Stimulated activated CD4-positive, alpha-beta T cell treated with anti-CD3 and anti-CD28 coated beads, TNF-alpha, amount 100 ng/mL, for 1 hour (primary cell): Measurements from ENCODE around the gene CNTNAP2.
"Not testable (repeated sequence)": the region's sequence is repeated elsewhere in the genome, so short reads cannot be mapped to it uniquely, and the experiment has no call there.

ENCODE experiments used
- DNase-seq, 3 donors: peaks; one replicate each; pipeline ENCODE4 v3.0.0-alpha.2; 2020; ENCODE audit warnings: low read depth in 3 of 3, low spot score in 1 of 3

The CNTNAP2 gene

DNA sequence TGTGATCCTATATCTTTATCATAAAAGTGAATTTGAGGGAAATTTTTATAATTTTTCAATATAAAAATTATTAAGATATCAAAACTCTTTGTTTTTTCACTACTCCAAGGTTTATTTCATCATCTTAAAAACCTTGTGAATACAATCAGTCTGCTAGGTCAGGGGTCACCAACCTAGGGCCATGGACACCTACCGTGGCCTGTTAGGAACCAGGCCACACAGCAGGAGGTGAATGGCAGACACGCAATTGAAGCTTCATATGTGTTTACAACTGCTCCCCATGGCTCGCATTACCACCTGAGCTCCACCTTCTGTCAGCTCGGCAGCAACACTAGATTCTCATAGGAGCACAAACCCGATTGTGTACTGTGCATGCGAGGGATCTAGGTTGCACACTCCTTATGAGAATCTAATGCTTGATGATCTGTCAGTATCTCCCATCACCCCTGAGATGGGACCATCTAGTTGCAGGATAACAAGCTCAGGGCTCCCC is 2202.8 kb downstream of the CNTNAP2 start:
- DNase-seq = no peak

DNA sequence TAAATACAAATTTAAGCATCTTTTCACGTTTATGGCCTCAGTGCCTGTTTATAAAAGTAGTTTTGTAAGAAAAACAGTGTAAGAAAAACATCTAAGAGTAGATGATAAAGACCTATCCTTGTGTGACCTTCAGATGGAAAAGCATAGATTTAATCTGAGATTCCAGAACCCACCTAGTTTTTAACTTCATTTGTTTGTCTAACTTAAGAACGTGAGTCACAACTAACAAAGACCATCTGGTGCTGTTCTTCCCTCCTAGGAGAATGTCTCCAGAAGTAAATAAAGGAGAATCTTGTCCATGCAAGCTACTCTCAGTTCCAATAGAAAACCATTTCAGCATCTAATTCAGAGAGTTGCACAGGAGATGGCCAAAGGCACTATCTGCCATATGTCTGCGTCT is 2208.6 kb downstream of the CNTNAP2 start:
- no peak for DNase-seq

DNA sequence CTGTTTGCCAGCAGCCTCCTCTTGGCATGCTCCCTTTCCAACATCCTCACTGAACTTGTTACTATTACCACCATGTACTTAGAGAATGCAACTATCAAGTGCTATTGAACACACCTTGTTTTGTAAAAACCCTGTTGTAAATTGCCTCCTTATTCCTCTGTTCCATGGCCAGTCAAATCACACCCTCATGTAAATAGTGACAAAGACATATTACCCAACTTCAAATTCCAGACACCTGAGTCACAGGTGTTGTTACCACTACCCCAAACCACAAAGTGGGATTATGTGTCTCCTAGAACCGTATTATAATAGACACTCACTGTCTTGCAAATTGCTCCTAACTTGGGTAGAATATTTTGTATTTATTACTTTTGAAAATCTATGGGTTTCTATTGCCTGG is 2210.8 kb downstream of the CNTNAP2 start:
- DNase-seq = no peak

DNA sequence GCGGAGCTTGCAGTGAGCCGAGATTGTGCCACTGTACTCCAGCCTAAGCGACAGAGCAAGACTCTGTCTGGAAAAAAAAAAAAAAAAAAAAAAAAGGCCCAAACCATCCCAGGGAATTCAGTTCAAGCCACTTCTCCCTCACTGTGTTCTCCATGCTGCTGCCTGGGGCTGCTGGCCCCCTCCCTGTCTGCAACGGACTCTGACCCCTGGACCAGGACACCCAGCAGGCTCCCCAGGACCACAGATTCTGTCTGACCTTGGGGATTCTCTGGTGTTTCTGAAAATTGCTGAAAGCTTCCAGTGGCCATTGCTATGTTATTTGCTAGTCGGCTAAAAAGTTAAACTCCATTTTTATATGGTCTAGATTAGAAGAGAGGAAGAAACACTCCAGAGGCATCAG is 2212.3 kb downstream of the CNTNAP2 start:
- no peak for DNase-seq

DNA sequence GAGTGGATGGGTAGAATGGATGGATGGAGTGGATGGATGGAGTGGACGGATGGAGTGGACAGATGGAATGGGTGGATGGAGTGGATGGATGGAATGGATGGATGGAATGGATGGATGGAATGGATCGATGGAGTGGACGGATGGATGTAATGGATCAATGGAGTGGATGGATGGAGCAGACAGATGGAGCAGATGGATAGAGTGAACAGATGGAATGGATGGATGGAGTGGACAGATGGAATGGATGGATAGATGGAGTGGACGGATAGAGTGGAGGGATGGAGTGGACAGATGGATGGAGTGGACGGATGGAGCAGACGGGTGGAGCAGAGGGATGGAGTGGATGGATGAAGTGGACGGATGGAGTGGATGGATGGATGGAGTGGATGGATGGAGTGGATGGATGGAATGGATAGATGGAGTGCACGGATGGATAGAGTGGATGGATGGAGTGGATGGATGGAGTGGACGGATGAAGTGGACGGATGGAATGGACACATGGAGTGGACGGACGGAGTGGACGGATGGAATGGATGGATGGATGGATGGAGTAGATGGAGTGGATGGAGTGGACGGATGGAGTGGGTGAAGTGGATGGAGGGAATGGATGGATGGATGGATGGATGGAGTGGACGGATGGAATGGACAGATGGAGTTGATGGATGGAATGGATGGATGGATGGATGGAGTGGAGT is 2213.7 kb downstream of the CNTNAP2 start:
- DNase-seq = no peak

DNA sequence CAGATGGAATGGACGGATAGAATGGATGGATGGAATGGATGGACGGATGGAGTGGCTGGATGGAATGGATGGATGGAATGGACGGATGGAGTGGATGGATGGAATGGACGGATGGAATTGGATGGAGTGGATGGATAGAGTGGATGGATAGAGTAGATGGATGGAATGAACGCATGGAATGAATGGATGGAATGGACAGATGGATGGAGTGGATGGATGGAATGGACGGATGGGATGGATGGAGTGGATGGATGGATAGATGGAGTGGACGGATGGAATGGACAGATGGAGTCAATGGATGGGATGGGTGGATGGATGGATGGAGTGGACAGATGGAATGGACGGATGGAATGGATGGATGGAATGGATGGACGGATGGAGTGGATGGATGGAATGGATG is 2214.2 kb downstream of the CNTNAP2 start:
- DNase-seq = no peak

DNA sequence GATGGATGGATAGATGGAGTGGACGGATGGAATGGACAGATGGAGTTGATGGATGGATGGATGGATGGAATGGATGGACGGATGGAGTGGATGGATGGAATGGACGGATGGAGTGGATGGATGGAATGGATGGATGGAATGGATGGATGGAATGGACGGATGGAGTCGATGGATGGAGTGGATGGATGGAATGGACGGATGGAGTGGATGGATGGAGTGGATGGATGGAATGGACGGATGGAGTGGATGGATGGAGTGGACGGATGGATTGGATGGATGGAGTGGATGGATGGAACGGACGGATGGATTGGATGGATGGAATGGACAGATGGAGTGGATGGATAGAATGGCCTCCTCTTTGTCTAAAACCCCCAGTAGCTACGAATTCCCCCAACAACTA is 2214.9 kb downstream of the CNTNAP2 start:
- DNase-seq = not testable (repeated sequence)

DNA sequence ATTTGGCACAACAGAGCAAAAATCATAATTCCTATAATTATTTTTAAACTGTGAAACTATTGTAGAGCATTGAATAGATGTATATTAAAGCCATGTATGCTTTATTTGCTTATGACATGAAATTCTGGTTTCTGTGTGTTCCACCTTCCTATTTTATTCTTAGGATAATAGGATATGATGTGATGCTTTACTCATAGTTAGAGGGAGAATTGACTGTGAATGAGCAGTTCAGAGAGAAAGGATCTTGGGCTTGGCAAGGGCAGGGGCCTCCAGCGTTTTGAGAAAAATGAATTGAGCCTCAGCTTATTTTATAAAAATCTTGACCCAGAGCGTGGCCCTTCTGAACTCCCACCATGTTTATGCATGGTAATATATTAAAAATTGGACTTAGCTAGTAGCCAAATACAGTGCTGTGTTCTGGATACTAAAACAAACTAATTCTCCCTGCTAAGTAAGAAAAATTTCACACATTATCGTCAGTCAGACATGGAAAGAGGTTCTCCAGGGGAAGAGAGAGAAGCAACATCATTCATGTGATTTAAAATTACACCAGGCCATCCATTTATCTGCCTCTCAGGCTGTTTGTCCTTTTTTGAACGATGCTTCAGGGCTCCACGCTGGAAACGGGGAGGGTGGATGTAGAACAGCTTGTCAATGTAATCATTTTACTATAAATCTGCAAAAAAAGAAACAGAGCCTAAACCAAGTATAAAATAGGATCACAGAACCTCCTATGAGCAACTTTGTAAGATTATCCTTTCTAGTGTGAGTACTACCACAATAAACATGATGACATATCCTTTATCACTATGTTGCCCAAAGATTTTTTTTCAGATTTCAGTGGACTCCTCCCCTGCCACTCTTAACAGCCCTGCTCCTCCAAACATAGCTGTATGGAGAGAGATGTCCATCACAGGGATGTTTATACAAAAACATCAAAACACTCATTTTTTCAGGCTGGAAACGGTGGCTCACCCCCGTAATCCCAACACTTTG is 2215.9 kb downstream of the CNTNAP2 start:
- DNase-seq = no peak

DNA sequence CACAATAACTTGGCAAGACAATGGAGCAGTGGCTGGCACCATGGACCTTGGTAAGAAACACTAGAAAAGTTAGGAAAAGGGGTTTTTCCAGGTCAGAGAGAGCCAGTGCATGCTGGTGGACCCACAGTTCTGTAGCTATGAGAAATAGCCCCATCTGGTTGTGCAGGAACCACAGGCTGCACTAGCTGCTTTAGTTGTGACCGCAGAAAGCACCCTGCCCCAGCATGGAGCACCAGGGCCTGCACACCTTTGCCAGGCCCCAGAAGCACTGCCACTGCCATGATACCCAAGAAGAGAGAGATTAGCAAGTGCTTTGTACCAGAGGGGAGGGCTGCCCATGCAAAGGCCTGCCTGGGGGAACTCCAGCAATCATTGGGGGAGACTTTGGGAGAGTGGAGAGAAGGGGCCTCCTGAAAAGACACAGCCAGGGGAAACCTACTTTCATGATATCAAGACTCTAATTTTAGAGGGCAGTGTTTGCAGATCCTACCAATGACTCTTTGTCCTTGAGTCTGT is 2217.9 kb downstream of the CNTNAP2 start:
- DNase-seq = no peak

DNA sequence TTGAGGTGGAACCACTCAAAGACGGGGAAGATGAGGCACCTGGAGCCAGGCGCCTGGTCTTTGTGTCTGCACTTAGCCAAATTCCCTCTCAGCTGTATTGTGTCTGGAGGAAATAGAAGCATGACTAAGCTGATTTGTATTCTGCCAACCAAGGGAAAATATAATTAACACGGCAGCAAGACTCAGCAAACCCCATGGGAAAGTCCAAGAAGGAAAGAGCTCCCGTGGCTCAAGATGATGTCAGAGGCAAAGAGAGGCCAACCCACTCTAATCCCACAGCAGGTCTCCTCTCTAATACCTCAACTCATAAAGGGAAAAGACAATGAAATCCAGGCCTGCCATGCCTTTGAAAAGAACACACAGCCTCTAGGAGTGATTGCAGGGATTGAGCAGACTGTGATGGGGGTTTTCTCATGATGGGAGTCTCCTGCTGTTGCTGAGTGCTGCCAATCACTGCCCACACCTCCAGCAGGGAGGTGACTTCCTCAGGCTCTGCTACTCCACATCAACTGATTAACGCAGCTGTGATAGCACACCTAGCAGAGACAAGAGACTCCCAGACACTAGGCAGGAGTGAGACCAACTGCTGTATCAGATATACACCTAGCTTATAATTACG is 2218.5 kb downstream of the CNTNAP2 start:
- DNase-seq = no peak

DNA sequence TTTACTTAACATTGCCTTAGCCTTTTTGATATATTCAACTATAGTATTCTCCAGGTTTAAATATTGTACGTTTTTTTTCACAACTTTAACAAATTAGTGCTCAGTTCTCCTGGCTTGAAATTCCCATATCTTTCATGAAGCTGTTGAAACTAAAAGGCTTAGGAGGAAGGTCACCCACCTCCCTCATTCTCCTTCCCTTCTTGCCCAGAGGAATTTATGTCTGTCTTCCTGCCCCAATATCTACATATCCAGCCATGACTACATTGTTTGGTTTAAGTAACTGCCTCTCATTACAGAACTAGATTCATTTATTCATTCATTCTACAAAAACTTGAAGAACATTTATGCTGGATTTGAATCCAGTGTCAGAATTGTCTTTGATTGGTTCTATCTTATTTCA is 2219.2 kb downstream of the CNTNAP2 start:
- no peak for DNase-seq

DNA sequence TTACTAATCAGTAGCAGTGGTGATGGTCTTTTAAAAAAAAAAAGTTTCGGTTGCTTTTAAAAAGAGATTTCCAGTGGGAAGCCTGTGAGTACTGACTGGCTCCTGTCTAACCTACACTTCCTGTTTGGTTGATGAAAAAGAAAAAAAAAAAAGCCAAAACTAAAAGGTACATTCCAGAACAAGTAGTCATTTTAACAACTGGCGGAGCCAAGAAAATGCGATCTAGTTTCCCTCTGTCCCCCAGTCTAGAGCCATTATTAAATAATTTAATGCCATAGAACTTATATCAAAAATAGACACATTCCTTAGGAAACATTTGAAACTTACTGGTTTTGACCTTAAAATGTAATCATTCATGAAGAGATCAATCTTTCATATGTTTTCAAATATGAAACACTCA is 2219.8 kb downstream of the CNTNAP2 start:
- DNase-seq = no peak

DNA sequence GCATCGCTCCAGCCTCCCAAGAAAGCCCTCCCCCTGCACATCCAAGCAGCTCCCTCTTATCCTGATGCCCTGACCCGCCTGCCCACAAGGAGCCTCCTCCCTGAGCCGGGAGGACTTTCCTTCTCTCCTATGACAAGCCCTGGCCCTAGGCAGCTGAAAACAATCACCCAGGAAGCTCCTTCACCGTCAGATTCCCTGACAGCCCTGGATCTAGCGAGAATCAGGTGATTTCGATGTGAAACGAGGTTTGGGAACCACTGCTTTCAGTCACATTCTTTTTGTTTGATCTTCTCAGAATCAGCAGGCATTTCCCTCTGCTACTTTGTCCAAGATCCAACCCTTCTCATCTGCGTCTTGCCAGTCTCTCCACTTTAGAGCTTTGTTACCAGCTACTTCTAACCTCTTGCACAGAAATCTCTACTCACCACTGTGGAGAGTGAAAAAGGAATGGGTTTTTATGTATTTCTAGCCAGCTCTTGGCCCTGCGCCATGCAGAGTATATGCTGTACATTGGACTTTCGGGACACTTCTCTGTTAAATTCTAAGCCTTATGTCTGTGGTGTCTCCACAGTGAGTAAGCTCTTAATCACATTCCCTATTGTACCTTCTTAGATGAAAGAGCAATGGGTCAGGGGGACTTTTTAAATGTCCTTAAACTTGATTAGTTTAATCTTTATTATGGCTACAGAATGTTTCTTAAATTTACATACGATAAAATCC is 2220.8 kb downstream of the CNTNAP2 start:
- no peak for DNase-seq

DNA sequence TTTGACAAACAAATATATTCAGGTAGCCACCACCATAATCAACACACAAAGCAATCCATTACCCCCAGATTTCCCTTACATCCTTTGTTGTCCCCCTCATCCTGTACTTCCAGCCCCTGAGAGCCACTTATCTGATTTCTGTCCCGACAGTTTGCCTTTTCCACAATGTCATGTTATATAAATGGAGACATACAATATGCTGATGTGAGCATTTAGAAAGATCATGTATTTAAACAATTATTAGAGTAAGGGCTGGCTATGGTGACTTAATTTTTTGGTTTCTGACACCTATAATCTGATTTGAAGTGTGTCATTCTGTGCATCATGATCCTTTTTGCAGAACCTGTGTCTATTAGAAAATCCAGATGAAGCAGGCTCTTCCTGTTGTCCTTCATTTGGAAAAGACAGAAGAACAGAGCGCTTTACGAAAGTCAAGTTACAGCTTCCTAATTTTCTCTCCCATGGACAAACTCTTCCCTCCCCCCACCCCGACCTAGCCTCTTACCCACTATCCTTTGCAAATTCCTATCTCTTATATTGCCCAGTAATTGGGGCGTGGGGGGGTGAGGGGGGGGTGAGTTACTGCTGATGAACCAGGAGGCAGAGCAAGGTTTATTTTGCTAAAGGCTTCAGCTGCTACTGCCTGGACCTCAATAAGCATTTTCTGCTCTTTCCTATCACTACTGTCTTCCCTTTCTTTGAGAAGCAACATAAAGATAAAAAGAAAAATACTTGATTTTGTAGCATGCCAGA is 2221.6 kb downstream of the CNTNAP2 start:
- DNase-seq = no peak

DNA sequence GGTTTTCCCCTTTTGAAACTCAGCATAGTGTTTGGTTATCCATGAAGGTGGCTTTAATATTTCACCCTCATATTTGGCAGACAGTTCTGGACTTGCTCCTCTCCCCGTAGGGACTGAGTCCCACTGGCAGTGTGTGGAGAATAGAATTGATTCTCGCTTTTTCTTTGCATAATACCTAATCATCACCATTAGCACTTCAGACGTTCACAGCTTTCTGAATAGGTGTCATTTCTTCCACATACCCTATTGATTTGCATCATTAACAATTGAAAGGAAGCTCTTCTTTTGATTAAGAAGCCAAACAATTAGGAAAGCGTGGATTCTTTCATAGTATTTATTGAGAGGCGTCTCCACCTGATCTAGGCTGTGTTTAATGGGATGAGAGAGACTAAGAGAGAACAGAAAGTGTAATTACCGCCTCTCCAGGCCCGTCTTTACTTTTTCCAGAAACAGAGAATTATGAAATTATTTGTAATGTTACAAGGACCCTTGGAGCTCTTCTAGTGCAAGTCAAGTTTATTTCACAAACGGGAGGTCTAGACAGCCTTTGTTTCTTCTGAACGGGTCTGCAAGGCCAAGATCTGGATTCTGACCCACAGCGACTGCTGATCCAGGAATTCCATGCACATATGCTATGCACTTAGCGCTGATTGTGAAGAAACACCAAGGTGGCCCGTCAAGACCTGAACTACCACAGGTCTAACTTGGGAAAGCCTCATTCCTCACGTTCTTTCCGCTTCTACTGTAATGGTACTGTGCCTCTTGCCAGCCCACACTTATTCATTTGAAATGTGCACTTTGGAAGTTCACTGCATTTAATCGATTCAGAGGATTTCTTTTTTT is 2224.1 kb downstream of the CNTNAP2 start:
- no peak for DNase-seq

DNA sequence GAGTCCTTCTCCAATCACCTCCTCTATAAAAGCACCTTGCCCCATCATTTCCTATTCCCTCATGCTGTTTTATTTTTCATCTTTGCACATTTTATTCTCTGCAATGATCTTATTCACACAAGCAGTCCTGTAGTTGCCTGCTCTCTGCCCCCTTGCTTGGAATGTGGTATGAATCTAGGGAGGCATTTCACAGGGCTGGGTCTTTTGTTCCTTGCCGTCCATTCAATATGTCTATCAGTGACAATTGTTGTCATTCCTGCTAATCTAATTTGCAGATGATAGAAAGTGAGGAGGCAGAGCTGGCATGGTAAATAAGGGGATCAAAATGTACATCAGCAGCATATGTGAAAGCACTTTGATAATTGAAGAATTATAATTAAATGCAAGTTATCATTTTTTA is 2227.8 kb downstream of the CNTNAP2 start:
- no peak for DNase-seq

DNA sequence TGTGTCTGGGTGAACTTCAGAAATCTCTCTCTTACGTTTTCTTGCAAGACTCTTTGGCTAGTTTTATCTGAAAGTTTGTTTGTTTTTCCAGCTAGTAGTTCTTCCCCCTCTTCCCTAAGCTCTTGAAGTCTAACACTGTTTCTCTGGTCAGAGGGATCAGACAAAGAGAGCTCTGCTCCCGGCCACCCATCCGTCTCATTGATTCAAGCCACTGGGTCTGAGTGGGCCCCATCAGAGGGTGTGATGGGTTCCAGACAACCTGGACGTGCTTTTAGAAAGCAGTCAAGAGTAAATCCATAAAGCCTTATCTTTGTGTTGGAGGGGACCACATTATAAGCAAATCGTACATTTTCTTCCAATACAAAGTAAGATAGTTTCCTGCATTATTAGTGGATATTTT is 2231.4 kb downstream of the CNTNAP2 start:
- DNase-seq = no peak

DNA sequence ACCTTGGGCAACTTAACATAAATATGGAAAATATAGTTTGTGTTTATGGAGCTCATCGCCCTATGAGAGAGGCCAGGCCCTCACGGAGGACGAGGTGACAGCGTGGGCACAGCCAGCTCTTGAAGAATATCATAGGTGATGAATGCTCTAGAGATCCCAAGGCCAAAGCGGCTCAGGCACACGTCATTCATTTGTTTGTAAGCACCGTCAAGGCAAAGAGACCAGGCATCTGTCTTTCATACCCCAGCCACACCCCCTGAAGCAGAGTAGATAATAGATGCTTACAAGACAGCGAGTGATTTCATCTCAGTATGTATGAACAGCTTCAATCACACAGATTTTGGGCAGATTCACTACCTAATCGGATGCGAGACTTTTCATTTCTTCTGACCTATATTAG is 2231.9 kb downstream of the CNTNAP2 start:
- no peak for DNase-seq

DNA sequence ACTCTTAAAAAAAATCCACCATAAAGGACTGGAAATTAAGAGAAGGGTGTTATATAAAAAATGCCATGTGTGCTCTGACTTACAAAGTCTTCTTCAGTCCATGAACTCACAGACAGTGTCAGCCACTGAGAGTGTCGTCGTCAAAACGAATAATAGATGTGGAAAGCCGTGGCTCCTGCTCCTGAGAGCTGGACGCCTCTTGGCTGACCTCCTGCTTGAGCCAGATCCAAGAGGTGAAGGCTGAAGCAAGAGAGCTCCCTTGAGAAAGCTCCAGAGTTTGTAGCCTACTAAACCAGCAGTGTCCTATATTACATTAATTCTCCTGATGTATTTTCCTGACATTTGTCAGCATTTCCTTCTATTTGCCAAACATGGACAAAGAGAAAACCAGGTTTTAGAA is 2239.7 kb downstream of the CNTNAP2 start:
- no peak for DNase-seq
